Measurements from ENCODE around the gene DLG2. TPM values are rescaled to one million over a fixed set of nuclear protein-coding genes. Genes with fewer than 3 reads are reported as not detected.

Gene DLG2
- total RNA-seq, 1 donor from 2014 or later, result 6.3 TPM

DNA sequence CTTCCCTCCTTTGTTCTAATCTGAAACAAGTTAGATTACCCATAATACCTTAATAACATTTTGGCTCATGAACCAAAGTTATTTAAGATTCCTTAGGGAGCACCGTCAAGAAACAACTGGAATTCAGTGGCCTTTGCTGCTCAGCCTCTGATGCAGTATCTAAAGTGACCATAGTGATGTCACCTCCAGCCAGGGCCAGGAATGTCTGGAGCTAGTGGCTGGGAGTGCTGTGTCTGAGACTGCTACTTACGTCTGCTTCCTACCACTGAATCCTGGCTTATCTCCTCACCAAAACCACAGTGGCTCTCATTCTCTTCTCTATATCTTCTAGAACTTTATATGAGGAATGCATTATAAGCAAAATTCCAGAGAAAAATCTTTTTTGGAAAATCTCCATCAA is 658.0 kb downstream of the DLG2 start:
- ATAC-seq, result no peak

GRCh38 chr11:84965484-84965883 is 661.7 kb downstream of the DLG2 start:
- no peak for ATAC-seq

DNA sequence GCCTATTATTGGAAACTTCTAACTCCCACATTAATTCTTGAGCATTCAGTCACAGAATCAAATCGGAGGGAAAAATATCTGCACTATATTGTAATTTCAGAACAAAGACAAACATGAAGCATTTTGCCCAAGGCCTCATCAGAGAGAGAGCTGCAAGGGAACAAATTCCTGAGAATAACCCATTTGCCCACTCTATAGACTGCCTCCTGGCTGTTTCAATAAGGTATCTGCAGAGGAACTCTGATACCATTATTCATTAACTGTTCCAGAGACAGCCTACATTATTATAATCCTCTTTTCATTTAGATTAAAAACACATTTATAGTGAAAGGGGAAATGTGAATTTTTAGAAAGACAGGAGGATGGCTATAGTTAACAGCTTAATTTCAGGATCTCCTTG is 663.9 kb downstream of the DLG2 start:
- no peak for ATAC-seq

DNA sequence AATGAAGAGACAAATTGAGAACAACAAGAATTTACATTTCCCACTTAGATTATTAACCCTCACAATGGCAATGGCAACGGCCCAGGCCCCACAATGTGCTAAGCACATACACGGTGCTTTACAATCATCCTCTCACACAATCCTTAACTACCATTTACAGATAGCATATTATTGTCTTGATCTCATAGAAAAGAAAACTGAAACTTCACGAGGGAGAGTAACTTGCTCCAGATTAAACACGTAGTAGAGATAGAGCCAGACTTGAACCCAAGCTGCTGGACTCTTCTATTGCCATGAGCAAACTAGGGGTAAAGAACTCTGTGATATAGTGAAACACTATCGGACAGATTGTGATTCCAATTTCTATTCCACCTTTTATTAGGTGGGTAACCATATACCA is 665.1 kb downstream of the DLG2 start:
- no peak for ATAC-seq

GRCh38 chr11:84958295-84958694 is 668.8 kb downstream of the DLG2 start:
- no peak for ATAC-seq

DNA sequence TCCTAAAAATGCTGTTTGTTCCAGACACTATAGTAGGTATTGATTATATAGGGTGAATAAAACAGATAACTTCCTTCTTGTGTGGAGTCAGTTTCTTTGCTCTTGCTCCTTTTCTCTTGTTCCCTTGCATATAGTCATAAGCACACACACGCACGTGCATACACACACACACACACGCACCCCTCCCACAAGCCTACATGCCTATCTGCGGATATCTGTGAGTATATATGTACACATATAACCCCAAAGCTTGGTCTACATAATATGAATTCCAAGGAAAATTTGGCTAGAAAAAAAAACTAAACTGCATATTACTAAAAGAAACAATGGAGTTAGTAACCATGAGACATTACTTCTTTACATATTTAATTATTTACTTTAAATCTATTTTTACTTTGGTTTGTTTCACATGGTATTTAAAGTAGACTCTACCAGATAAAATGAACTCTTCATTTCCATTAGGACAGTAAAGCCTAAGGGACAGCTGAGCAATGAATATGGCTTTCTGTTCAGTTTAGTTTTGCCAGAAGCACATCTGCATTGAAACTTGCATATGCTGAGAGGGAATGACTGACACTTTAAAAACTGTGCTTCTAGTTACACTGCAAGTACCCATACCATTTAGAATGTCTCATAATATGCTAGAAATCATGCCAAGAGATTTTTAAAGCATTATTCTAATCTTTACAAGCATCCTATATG is 676.4 kb downstream of the DLG2 start:
- ATAC-seq, result no peak

DNA sequence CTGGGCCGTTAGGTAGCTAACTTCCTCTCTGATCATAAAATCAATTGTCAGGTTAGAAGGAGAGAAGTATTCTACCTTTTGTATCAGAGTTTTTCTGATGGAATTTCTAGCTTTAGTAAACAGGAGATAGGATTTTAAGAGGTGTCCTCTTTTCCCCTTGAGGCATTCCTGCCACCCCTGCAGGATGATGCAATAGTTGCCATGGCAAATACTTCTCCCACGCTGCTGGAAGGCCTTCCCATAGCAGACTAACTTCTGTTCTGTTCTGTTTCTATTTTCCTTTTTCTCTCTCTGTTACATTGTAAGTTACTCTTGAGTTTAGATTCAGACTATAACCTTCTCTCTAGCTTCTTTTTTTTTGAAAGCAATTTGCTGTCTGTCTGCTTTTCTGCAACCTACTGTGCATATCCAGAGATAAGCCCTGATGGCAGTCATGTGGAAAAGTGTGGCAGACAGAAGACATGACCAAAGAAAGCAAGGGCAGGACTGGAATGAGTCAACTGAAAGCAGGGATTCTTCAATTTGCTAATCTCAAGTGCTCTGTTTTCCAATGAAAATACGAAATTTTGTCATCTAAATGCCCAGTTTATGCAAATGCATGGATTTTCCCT is 679.1 kb downstream of the DLG2 start:
- no peak for ATAC-seq

DNA sequence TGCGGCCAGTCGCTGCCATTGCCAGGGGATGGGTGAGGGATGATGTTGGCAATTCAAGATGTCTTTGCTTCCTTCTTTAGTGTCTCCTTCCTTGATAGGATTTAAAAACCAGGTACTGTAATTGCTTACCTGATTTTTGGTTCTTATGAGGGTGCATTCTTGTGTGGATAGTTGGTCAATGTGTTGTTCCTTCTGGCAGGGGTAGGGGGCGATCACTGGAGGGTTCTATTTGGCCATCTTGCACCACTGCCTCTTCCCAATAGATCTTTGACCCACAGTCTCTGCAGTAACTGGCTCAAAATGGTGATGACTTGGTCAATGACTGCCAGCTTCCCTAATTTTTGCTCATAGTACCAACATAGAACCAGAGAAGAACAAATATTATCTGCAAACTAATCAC is 680.1 kb downstream of the DLG2 start:
- ATAC-seq, result no peak

GRCh38 chr11:84930863-84931262 is 696.3 kb downstream of the DLG2 start:
- ATAC-seq, result no peak

DNA sequence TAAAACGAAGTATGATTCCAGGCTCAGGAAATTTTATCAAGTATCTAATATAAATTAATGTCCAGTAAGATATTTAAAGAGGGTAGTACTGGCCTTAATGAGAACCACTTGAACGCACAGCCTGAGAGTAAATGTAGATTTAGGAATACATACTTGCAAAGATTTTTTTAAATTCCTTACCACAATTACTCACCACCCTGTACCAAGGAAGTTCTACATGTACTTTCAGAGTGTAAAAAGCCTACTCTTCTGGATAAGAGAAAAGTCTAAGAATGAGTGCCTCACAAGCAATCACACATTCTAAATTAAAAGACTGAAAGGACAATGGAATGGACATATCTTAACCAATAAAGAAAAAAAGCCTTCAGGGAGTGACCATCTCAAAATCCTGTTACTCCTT is 697.4 kb downstream of the DLG2 start:
- no peak for ATAC-seq

DNA sequence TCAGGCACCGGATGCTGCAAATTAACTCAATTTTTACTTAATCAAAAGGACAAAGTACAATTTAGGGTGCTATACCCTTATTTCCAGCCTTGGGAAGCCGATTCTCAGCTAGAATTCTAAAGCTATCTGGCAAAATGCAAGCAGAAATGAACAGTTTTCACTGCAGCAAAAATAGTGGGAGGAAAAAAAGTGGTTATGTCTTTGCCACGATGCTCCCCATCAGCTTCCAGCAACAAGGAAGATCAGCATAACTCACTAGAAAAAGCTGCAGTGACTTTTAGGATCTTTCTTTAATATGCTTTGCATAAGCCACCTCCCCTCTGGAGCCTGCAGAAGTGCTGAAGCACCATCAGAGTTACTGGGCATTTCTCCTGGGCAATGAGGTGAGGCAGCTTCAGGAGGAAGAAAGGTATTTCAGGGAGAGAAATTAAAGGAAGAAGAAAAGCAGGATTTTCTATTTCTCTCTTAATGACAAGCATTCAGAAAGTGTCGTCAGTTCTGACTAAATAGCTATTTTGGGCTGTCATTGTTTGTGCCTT is 702.9 kb downstream of the DLG2 start:
- ATAC-seq, result no peak

DNA sequence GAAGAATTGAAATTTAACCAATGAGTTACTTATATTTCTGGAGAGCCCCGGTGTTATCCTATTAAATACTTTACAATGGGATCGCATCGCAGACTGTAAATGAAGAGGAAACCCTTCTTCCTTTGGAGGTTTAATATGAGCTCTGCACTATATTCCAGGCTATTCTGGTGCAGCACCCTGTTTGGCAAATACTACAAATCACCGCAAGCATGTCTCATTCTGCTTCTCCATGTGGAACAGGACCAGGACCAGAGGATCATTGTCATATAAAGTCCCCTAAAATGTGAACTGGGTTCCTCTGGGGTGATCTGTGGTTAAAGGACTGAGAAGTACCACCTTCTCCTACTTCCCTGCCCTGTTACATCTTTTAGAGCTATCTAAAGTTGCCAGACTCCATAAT is 703.7 kb downstream of the DLG2 start:
- no peak for ATAC-seq

GRCh38 chr11:84922836-84923235 is 704.3 kb downstream of the DLG2 start:
- ATAC-seq, result no peak

DNA sequence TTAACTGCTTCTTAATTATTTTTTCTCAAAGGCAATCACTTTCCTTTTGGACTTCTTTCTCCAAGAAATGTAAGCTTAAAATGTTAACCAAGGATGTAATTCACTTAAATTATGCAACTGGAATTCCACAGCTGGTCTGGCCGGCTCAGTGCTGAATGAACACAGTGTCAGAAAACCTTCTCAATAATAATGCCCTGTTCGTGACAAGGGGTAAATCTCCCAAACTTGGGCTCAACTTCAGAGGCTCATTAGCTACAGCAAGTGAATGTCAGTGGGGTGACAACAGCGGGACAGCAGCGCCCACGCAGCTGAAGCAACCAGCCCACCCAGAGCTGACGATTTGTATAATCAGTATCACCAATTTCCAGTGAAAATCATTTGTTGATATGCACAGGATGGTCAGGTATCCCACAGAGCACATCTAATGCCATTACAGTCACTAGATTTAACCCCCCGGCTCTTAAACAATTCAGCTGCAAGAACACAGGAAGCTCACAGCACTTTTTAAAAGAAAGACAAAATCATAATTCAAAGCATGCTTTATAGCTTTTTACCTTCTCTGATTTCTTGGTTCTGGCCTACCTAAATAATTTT is 704.8 kb downstream of the DLG2 start:
- ATAC-seq, result no peak

DNA sequence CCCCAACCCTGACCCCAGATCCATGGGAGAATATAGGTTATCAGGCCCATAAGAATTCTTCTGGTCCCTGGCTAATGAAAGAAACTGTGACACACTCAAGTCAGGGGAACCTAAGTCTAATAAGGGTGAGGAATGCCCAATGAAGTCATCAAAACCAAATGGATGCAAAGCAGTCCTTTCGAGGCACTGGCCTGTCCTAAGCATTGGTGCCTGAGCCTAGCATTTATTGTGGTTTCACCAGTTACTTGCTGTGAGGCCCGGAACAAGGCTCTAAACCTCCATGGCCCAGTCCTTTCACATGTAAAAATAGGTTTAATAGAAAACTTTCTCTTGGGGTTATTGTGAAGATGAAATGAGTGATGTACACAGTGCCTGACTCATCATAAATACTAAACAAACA is 712.6 kb downstream of the DLG2 start:
- no peak for ATAC-seq

GRCh38 chr11:84909740-84910139 is 717.4 kb downstream of the DLG2 start:
- no peak for ATAC-seq

DNA sequence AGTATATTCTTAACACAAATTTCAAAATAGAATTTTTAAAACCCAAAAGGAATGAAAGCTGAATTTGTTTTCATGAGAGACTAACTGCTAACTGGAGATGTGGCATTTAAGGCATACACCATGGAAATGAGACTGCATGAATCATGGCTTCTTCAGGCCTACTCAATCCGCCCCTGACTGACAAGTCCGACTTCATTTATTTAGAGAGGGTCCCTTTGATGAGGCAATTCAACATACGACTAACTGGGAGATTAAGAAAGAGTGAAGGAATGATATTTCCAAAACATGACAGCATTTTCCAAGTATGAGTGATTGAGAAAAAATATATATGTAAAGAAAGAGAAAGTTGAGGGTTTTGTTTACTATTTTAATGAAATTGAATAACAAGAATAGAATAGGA is 720.1 kb downstream of the DLG2 start:
- ATAC-seq, result no peak

DNA sequence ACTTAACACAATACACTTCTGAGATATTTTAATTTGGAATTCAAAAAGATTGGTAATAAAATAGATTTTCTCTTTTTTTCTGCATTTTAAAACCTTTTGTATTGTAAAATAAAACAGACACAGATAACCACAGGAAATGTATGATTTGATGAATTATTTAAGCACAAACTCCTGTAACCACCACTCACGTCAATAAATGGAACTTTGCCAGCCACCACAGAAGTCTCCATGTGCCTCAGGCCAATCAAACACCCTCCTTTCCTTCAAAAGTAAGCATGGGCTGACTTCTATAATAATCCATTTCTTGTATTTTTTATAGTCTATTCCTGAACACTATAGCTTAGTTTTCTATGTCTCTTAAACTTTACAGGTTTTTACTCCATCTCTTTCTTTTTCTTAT is 721.7 kb downstream of the DLG2 start:
- ATAC-seq, result no peak

GRCh38 chr11:84902445-84902844 is 724.7 kb downstream of the DLG2 start:
- no peak for ATAC-seq

- no peak for ATAC-seq
Observed at GRCh38 chr11:84901991-84902390, 725.2 kb downstream of the DLG2 start.

DNA sequence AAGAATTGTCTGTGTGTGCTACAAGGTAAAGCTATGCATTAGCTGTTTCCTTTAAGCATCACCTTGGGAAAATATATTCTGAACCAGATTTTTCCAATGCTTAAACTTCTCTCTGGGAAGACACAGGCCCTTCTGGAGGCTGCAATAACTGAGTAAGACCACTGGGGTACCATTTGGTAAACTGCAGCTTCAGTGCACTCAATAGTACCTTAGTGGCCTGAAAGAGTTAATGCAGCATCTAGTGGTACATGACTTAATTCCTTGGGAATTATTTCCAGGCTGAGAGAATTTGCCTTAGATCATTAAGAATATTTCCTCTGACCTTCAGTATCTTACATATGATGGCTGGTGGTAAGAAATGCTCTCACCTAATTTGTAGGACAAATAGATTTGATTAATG is 727.4 kb downstream of the DLG2 start:
- no peak for ATAC-seq

- ATAC-seq, result no peak
Observed at GRCh38 chr11:84899134-84899533, 728.0 kb downstream of the DLG2 start.

- no peak for ATAC-seq
Observed at GRCh38 chr11:84894666-84895065, 732.5 kb downstream of the DLG2 start.

DNA sequence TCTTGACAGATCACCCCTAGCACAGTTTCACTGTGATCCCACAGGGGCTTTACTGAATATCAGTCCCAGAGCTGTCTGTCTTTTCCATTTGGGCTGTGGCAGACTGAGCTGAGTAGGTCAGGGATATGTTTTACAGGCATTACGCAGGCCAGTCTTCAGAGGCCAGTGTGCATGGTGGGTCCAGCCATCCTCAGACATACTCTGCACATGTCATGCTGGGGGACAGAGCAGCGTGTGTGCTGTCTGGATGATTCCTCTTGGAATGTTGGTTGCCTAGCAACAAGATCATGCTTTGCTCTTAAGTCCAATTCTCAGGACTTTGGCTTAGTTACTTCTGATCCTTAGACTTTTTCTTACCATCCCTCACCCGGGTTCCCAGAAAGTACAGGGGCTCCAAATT is 736.5 kb downstream of the DLG2 start:
- no peak for ATAC-seq

All from esophagus mucosa (tissue), 1 donor.